Activated CD8-positive, alpha-beta T cell treated with anti-CD3 and anti-CD28 coated beads, Interleukin-2, amount 10 ng/mL, durations not matched to agents 7 days and 5 days (primary cell): ENCODE data around the gene ARMC12. TPM values are rescaled to one million over a fixed set of nuclear protein-coding genes. Genes with fewer than 3 reads are reported as not detected.
"Not testable (repeated sequence)": the region's sequence is repeated elsewhere in the genome, so short reads cannot be mapped to it uniquely, and the experiment has no call there.

ENCODE experiments used
- ATAC-seq: fragments of 150-1000 bp; cut with Tn5 transposase; one replicate; pipeline ENCODE4 v1.10.0; 2021; ENCODE audit warnings: moderate library complexity
- CTCF ChIA-PET: fragments of 350-600 bp; sonication (Branson Sonifier 250); formaldehyde crosslinking; loops from one replicate; lab custom pipeline; 2021; ENCODE audit warnings: antibody characterized with exemption; lab: Charles Lee
- POLR2A ChIA-PET: fragments of 350-600 bp; sonication (Branson Sonifier 250); formaldehyde crosslinking; loops from one replicate; lab custom pipeline; 2021; ENCODE audit warnings: antibody characterized with exemption; lab: Charles Lee
- DNase-seq: peaks from one replicate; pipeline ENCODE4 v3.0.0-alpha.2; 2020
- H3K27ac Mint-ChIP-seq: one replicate; pipeline ENCODE4 v1.8.0; 2021; ENCODE audit warnings: mild to moderate bottlenecking, mixed read lengths
- H3K27me3 Mint-ChIP-seq: one replicate; pipeline ENCODE4 v1.8.0; 2021; ENCODE audit warnings: low read depth, mixed read lengths
- H3K36me3 Mint-ChIP-seq: one replicate; pipeline ENCODE4 v1.8.0; 2021; ENCODE audit warnings: low read depth, mixed read lengths
- H3K4me1 Mint-ChIP-seq: one replicate; pipeline ENCODE4 v1.8.0; 2021; ENCODE audit warnings: low read depth, mixed read lengths
- H3K4me3 Mint-ChIP-seq: one replicate; pipeline ENCODE4 v1.8.0; 2021; ENCODE audit warnings: mild to moderate bottlenecking, mixed read lengths
- H3K9me3 Mint-ChIP-seq: one replicate; pipeline ENCODE4 v1.8.0; 2022; ENCODE audit warnings: mixed read lengths; ENCODE audit not compliant: insufficient read depth
- total RNA-seq, 2 experiments: library from RNA; stranded (reverse); gene quantifications; one replicate each; pipeline ENCODE4 v1.2.3, GENCODE V29; 2021

Gene ARMC12, protein sequence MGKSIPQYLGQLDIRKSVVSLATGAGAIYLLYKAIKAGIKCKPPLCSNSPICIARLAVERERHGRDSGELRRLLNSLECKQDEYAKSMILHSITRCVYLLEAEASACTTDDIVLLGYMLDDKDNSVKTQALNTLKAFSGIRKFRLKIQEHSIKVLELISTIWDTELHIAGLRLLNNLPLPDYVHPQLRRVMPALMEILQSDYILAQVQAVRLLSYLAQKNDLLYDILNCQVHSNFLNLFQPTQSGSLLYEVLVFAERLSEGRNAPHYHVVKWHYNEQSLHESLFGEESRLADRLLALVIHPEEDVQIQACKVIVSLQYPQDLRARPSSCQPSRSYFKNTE
- total RNA-seq: under 1 TPM; 0.37 to 0.45 TPM

DNA sequence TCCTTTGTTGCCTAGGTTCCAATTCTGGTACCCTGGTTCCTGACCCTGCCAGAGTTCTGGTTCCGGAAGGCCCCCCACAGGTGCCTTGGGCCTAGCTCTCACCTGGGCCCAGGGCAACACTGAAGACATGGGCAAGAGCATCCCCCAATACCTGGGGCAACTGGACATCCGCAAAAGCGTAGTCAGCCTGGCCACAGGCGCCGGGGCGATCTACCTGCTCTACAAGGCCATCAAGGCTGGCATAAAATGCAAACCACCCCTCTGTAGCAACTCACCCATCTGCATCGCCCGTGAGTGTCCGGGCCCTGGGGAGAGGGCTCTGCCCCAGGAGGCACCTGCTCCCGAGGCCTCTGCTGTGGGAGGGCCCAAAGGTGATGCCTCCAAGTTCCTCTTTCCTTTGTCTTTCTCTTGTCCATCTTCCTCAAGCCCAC lies at the start of gene ARMC12:
Gene ARMC12, plus strand, starts transcription at position 51 of the 431 bp plus-strand sequence. Its CDS starts 77 bp downstream, at position 128.
- no peak for ATAC-seq
- Mint-ChIP-seq H3K27me3 (no peaks in the 10 kb centered on the region), H3K4me1 (peaks cover 44% of the 10 kb centered on the region), H3K27ac (peak within 1 kb of the TSS; percentile 58), H3K4me3 (no peak within 1 kb of the TSS), H3K36me3 (no peaks in the 10 kb centered on the region), H3K9me3 (no peaks in the 10 kb centered on the region)
- ChIA-PET CTCF (interaction anchor here (0.6 to 10.3 kb wide), 59 partner anchors 10 to 478 kb away, joined by 3 to 259 read pairs (median 8); partner anchors contain the start of genes FKBP5 and RPL10A), POLR2A (interaction anchor here (0.7 to 1.7 kb wide), 7 partner anchors 9 to 266 kb away, joined by 3 to 4 read pairs (median 3); no protein-coding TSS in a partner anchor)
- no peak for DNase-seq

DNA sequence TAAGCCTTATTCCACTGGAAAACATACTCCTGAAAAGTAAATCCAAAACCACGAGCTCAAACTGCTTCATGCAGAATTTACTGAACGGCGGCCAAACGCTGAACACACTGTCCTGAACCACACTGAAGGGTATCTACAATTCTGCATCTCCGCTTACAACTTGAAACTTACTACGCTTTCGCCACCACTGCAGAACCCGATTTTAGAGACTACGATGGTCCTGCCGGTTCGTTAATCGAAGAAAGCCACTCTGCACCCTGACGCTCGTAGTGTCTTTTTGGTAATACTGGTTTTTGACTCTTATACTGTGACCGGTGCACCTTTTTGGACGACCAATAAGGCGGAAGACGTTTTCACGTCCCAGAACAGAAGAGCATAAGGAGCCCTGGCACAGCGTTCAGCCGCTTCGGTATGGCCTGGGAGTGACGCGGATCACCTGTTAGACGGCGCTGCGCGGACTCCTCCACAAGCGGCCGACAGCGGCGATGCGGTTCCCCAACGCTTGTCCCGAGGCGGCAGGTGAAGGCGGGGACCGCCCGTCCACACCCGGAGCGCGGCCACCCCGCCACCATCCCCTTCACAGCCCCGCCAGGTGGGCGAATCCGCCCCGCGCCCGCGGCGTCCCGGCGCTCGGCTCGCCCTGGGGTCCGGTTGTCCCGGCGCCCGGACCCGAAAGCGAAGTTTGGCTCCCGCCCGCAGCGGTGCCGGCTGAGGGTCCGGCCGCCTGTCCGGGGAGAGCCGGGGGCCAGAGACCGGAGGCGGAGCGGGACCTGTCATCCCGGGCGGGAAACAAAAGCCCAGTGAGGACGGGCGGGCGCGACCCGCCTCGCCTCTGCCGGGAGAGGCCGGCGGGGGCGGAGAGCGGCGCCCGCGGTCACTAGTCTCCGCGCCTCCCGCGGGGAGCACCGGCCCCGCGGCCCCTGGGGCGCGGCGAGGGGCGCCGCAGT lies 48.9 kb upstream of the ARMC12 start:
- peaks cover 4% of the 10 kb centered on the region for H3K9me3 Mint-ChIP-seq
- POLR2A ChIA-PET: interaction anchor here (0.7 to 2.1 kb wide), 12 partner anchors 9 to 86 kb away, joined by 3 to 8 read pairs (median 4); partner anchors contain the start of gene ARMC12
- peaks cover 14% of the 10 kb centered on the region for H3K4me1 Mint-ChIP-seq
- peak; percentile 74 for DNase-seq
- peak overlapping the region; percentile 87 for H3K4me3 Mint-ChIP-seq
- H3K36me3 Mint-ChIP-seq: peaks cover 9% of the 10 kb centered on the region
- peak overlapping the region; percentile 88 for H3K27ac Mint-ChIP-seq
- CTCF ChIA-PET: interaction anchor here (0.6 to 3.8 kb wide), 20 partner anchors 9 to 166 kb away, joined by 3 to 47 read pairs (median 4); partner anchors contain the start of gene ARMC12
- peak; percentile 54 for ATAC-seq
- H3K27me3 Mint-ChIP-seq: no peaks in the 10 kb centered on the region

DNA sequence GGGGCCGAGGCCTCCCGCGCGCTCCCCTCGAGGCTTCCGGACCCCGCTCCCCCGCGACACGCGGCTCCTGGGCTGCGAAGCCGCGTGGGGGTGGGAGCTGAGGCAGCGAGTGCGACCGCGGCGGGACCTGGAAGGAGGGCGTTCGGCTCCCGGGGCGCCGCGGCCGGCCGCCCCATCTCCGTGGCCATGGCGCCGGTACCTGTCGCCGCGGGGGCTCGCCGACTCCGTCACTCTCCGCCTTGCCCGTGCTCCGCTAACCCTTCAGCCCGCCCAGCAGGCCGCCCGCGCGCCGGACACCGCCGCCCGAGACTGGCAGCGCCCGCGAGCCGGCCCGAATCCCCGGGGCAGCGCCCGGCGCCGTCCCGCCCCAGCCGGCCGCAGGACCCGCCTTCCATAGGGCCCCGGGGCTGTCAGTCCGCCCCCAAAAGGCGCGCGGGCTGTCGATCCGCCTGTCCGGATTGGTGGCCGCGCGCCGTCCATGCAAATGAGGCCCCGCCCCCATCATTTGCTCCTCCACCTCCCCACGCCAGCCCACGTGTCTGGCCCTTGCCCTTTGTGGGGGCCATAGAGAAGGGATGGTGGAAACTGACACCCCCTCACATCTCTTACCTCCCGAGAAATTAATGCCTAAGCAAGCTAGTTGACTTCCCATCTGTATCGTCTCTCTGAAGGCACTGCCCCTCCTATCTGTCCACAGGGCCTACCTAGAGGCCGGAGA lies 48.1 kb upstream of the ARMC12 start, which contains the start of gene FKBP5:
Gene FKBP5, minus strand, starts transcription at position 311 of the 718 bp plus-strand sequence. CDS start 46,091 bp downstream, outside the sequence.
- H3K9me3 Mint-ChIP-seq: peaks cover 4% of the 10 kb centered on the region
- CTCF ChIA-PET: interaction anchor here (0.7 to 1.9 kb wide), 3 partner anchors 39 to 48 kb away, joined by 3 to 9 read pairs (median 3); partner anchors contain the start of gene ARMC12

DNA sequence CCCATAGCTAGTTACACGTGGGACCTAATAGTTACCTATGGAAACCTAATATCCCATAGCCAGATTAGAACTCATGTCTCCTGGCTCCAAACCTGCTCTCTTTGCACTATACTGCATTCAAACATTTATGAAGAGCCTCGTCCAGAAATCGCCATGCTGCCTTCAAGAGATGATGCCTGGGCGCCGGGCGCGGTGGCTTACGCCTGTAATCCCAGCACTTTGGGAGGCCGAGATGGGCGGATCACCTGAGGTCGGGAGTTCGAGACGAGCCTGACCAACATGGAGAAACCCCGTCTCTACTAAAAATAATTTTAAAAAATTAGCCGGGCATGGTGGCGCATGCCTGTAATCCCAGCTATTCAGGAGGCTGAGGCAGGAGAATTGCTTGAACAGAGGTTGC lies 46.8 kb upstream of the ARMC12 start:
- ChIA-PET CTCF (interaction anchor here (1.9 kb wide), 1 partner anchor 46 kb away, joined by 9 read pairs; the partner anchor contains the start of gene ARMC12), POLR2A (interaction anchor here (1.0 kb wide), 1 partner anchor 38 kb away, joined by 4 read pairs; no protein-coding TSS in a partner anchor)
- not testable (repeated sequence) for H3K27ac Mint-ChIP-seq, H3K36me3 Mint-ChIP-seq, H3K27me3 Mint-ChIP-seq, ATAC-seq, H3K4me3 Mint-ChIP-seq, DNase-seq, H3K9me3 Mint-ChIP-seq
- H3K4me1 Mint-ChIP-seq: peaks cover 12% of the 10 kb centered on the region

More for the DNA sequence above, 48.1 kb upstream of the ARMC12 start, which contains the start of gene FKBP5:
- H3K27me3 Mint-ChIP-seq: no peaks in the 10 kb centered on the region
- ATAC-seq: peak; percentile 94
- peak within 1 kb of the TSS; percentile 88 for H3K27ac Mint-ChIP-seq
- peaks cover 12% of the 10 kb centered on the region for H3K4me1 Mint-ChIP-seq
- DNase-seq: peak; percentile 92
- H3K36me3 Mint-ChIP-seq: peaks cover 7% of the 10 kb centered on the region
- H3K4me3 Mint-ChIP-seq: peak within 1 kb of the TSS; percentile 87
- POLR2A ChIA-PET: interaction anchor here (0.6 to 1.0 kb wide), 5 partner anchors 10 to 65 kb away, joined by 3 to 4 read pairs (median 3); no protein-coding TSS in a partner anchor

DNA sequence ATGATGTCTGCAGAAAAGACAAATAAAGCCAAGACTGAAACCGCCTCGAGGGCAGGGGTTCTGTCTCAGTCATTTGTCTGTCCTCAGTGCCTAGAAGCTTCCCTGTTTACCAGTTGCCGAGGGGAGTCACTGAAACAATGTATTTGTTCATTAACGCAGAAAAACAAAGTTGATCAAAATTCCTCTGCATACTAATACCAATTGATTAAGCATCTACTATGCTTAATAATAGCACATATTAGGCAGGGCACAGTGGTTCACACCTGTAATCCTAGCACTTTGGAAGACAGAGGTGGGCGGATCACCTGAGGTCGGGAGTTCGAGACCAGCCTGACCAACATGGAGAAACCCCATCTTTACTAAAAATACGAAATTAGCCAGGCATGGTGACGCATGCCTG lies 46.3 kb upstream of the ARMC12 start:
- Mint-ChIP-seq H3K27ac (no peak overlapping the region), H3K9me3 (no peaks in the 10 kb centered on the region), H3K4me3 (no peak overlapping the region), H3K4me1 (peaks cover 12% of the 10 kb centered on the region), H3K27me3 (no peaks in the 10 kb centered on the region), H3K36me3 (peaks cover 7% of the 10 kb centered on the region)
- ATAC-seq (no peak), DNase-seq (no peak)
- ChIA-PET CTCF (no interaction called here), POLR2A (no interaction called here)

DNA sequence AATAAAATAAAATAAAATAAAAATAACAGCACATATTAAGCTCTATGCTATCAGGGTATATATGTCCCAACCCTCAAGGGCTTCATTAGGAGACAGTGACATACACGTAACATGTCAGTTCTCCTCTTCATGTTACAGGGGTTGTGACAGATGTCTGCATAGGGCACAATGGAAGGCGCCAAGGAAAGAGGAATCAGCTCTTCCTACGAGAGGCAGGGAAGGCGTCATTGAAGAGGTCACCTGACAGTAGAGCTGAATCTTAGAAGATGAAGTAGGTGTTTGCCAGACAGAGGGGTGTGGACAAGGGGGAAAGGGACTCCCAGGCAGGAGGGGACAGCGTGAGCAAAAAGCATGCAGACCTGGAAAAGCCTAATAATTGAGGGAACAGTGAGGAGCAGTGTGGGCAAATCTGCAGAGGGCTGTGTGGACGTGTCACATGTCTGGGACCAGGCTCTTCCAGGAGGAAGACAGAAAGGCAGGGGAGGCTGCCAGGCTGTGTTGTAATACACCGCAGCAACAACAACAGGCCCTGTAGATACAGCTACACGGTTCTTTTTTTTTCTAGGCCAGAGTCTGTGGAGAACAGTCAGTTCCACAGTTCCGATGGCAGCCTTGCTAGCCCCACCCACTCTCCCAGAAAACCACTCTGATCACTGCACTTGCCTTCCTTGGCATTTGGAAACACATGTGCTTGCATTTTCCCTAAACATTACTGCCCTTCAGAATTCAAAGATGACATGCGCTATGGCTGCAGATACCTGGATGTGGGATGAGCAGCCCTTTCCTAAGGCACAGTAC lies 45.6 kb upstream of the ARMC12 start:
- peaks cover 7% of the 10 kb centered on the region for H3K36me3 Mint-ChIP-seq
- no peaks in the 10 kb centered on the region for H3K9me3 Mint-ChIP-seq
- POLR2A ChIA-PET: no interaction called here

DNA sequence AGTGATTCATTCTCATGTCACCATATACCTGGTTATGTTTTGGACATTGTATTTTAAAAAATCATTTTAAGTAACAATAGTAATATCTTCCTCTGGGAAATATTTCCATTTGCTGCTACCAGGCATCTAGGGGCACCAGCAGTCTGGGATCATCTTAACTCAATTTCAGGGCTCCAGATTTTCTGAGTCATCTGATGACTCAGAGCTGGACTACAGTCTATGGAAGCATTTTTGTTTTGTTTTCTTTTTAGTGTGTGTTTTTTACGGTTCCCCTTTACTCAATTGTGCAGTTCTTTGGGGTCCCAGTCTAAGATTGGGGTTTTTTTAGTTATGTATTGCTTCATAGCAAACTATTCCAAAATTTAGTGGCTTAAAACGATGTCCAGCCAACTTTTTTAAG lies 42.4 kb upstream of the ARMC12 start:
- H3K36me3 Mint-ChIP-seq: peaks cover 1% of the 10 kb centered on the region
- POLR2A ChIA-PET: no interaction called here
- peaks cover 2% of the 10 kb centered on the region for H3K4me1 Mint-ChIP-seq
- no peak for ATAC-seq
- no peak overlapping the region for H3K4me3 Mint-ChIP-seq
- no peak overlapping the region for H3K27ac Mint-ChIP-seq
- H3K27me3 Mint-ChIP-seq: no peaks in the 10 kb centered on the region
- CTCF ChIA-PET: no interaction called here
- no peak for DNase-seq
- no peaks in the 10 kb centered on the region for H3K9me3 Mint-ChIP-seq

More for the DNA sequence above, 45.6 kb upstream of the ARMC12 start:
- Mint-ChIP-seq H3K4me1 (peaks cover 11% of the 10 kb centered on the region), H3K4me3 (no peak overlapping the region), H3K27me3 (no peaks in the 10 kb centered on the region), H3K27ac (no peak overlapping the region)
- no peak for DNase-seq
- ATAC-seq: no peak
- CTCF ChIA-PET: interaction anchor here (1.4 kb wide), 1 partner anchor 45 kb away, joined by 6 read pairs; no protein-coding TSS in a partner anchor

DNA sequence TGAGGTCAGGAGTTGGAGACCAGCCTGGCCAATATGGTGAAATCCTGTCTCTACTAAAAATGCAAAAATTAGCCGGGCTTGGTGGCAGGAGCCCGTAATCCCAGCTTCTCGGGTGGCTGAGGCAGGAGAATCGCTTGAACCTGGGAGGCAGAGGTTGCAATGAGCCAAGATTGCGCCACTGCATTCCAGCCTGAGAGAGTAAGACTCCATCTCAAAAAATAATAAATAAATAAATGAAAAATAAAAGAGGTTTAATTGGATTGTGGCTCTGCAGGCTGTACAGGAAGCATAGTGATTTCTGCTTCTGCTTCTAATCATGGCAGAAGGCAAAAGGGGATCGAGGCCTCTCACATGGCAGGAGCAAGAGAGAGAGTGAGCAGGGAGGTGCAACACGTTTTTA lies 38.4 kb upstream of the ARMC12 start:
- DNase-seq, H3K27ac Mint-ChIP-seq, ATAC-seq, H3K4me1 Mint-ChIP-seq, H3K27me3 Mint-ChIP-seq, H3K9me3 Mint-ChIP-seq, CTCF ChIA-PET, H3K4me3 Mint-ChIP-seq, POLR2A ChIA-PET, H3K36me3 Mint-ChIP-seq: not testable (repeated sequence)

DNA sequence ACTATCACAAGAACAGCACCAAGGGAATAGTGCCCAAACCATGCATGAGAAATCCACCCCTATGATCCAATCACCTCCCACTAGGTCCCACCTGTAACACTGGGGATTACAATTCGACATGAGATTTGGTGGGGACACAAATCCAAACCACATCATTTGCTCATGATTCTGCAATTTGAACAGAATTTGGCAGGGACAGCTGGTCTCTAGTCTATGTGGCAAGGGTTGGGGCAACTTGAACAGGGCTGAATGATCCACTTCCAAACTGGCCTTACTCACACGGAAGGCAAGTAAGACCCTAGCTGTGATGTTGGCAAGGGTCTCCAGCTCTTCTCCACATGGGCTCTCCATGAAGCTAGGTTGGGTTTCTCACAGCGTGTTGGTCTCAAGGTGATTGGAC lies 38.0 kb upstream of the ARMC12 start:
- CTCF ChIA-PET: no interaction called here

DNA sequence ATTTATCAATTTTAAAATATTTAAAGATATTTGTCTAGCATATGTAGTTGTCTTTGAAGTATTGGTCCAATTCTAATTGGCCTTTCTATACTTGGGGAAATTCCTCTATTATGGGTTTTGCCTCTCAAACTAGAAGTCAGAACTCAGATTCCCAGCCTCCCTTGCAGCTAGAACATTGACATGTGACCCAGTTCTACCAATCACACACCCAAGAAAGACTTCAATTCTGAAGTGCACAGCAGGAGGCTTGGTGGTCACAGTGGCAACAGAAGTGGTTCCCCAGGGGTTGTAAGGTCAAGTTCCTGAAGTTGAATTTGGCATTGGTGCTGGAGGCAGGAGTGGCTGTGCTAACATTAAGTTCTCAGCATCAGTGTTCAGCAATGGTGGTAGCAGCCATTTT lies 33.3 kb upstream of the ARMC12 start:
- Mint-ChIP-seq H3K4me1 (peaks cover 6% of the 10 kb centered on the region), H3K36me3 (no peaks in the 10 kb centered on the region), H3K27ac (no peak overlapping the region), H3K4me3 (no peak overlapping the region), H3K27me3 (no peaks in the 10 kb centered on the region), H3K9me3 (no peaks in the 10 kb centered on the region)
- DNase-seq (no peak), ATAC-seq (no peak)
- CTCF ChIA-PET: no interaction called here
- POLR2A ChIA-PET: interaction anchor here (0.6 to 1.2 kb wide), 2 partner anchors 14 to 28 kb away, joined by 3 read pairs; partner anchors contain the start of gene FKBP5

More for the DNA sequence above, 38.0 kb upstream of the ARMC12 start:
- Mint-ChIP-seq H3K36me3 (peaks cover 1% of the 10 kb centered on the region), H3K4me3 (no peak overlapping the region), H3K9me3 (no peaks in the 10 kb centered on the region), H3K4me1 (peaks cover 1% of the 10 kb centered on the region), H3K27ac (no peak overlapping the region), H3K27me3 (no peaks in the 10 kb centered on the region)
- DNase-seq (no peak), ATAC-seq (no peak)
- POLR2A ChIA-PET: no interaction called here
